ENCODE results near the gene LINGO4.

The LINGO4 gene

GRCh38 chr1:151815716-151816327 lies 10.6 kb upstream of the LINGO4 start:
- in situ Hi-C loops (cut with MboI; ENCODE audit: low sequenced_read_pairs): no loop called here

- in situ Hi-C loops (cut with MboI; ENCODE audit: low sequenced_read_pairs): no loop called here
Observed at GRCh38 chr1:151814971-151815545, 9.8 kb upstream of the LINGO4 start.

DNA sequence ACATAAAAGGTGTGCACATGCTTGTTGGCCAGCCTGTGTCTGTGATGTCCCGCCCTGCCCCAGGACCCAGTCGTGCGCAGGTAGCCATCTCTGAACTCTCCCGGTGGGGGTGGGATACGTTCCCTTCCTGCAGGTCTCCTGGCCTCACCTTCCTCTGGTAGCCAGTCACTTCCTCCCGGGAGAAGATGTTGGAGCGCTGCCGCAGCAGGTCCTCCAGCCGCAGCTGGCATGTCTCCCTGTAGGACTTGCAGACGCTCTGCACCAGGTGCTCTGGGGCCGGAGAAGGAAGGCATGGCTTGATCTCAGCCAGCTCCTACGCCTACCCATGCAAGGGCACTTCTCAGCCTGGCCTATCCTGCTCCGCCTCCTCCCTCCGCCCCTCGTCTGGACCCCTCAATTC lies 9.2 kb upstream of the LINGO4 start:
- in situ Hi-C loops (cut with MboI; ENCODE audit: low sequenced_read_pairs): no loop called here

- in situ Hi-C loops (cut with MboI; ENCODE audit: low sequenced_read_pairs): no loop called here
Observed at GRCh38 chr1:151813271-151813977, 8.2 kb upstream of the LINGO4 start.

- in situ Hi-C loops (cut with MboI; ENCODE audit: low sequenced_read_pairs): no loop called here
Observed at GRCh38 chr1:151811181-151811580, 6.0 kb upstream of the LINGO4 start.

GRCh38 chr1:151809985-151810556 lies 4.9 kb upstream of the LINGO4 start:
- in situ Hi-C loops (cut with MboI; ENCODE audit: low sequenced_read_pairs): no loop called here

DNA sequence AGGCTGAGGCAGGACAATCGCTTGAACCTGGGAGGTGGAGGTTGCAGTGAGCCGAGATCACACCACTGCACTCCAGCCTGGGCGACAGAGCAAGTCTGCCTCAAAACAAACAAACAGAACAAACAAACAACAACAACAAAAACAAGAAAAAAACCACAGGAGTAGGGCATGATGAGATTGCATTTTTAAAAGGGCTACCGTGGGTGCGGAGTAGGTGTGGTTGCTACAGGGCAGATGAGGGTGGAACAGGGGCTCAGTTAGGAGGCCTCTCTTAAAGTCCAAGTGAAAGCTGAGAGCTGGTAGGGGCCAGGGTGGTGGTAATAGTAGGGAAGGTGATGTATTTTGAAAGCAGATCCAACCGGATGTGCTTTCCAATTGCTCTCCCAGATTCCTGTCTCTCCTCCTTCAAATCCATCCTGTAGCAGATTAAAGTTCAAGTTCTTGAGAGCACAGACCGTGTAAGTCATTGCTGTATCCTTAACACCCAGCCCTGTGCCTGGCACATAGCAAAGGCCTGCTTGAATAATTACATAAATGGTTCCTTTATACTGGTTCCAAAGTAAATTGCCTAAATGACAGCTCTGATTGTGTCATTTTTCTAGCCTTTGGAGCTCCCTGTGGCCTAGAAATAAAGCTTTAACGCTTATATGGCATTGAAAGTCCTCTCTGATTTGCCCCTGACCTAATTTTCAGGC lies 4.2 kb upstream of the LINGO4 start:
- in situ Hi-C loops (cut with MboI; ENCODE audit: low sequenced_read_pairs): no loop called here

DNA sequence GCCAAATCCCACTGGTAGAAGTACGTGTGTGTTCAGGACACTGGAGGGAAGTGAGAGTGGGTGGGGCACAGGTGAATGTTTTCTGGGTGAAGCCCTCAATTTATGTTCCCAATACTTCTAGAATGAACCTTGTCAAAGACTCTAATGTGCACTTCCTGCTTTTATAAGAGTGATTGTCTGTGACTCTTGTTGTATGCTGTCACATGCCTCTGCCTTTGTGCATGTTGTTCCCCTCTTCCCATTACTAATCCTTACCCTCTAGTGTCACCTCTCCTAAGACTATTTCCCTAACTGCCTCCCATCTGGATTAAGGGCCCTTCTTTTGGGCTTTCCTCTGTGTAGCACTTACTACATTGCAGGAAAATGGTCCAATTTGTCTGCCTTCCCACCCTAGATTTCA lies 2.5 kb upstream of the LINGO4 start:
- in situ Hi-C loops (cut with MboI; ENCODE audit: low sequenced_read_pairs): no loop called here

GRCh38 chr1:151807131-151807530 lies 1.9 kb upstream of the LINGO4 start:
- in situ Hi-C loops (cut with MboI; ENCODE audit: low sequenced_read_pairs): no loop called here

DNA sequence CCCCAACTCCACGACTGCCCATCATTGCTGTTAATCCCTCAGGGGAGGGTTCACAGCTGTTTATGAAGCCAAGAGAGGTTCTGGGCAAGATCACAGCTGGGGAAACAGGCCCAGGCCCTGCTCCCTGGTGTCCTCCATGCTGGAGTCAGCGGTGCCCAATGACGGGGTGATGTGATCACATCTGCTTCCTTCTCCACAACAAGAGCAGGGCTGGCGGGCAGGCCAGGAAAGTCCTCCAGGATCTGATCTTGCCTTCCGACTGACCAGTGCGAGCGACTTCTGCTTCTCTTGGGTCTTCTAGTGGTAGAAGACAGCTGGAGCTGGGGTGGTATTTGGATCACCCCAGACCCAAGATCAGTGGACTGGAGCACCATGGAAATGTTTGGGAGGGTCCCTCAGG lies 951 bp upstream of the LINGO4 start:
- in situ Hi-C loops (cut with MboI; ENCODE audit: low sequenced_read_pairs): no loop called here

GRCh38 chr1:151803915-151804314 lies 1.3 kb downstream of the LINGO4 start:
- in situ Hi-C loops (cut with MboI; ENCODE audit: low sequenced_read_pairs): no loop called here

DNA sequence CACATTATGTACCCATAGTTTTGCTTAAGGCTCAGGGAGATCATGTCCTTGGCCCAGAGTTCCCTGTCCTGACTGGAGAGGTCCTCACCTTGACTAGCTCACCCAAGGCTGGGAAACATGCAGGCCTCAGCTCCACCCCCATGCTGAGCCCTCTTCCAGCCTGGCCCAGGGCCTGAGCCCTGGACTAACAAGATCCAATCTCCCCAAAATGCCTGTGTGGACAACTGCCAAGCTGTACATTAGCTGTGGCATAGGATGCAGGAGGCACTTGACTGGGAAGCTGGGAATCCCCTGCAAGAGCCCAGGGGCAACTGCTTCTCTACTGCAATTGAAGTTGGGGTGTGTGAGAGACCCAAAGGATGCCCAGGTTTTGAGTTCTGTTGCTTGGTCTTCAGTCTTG lies 2.1 kb downstream of the LINGO4 start:
- in situ Hi-C loops (cut with MboI; ENCODE audit: low sequenced_read_pairs): no loop called here

GRCh38 chr1:151802372-151802771 lies 2.8 kb downstream of the LINGO4 start:
- in situ Hi-C loops (cut with MboI; ENCODE audit: low sequenced_read_pairs): no loop called here

GRCh38 chr1:151801846-151802245 lies 3.4 kb downstream of the LINGO4 start:
- in situ Hi-C loops (cut with MboI; ENCODE audit: low sequenced_read_pairs): no loop called here

DNA sequence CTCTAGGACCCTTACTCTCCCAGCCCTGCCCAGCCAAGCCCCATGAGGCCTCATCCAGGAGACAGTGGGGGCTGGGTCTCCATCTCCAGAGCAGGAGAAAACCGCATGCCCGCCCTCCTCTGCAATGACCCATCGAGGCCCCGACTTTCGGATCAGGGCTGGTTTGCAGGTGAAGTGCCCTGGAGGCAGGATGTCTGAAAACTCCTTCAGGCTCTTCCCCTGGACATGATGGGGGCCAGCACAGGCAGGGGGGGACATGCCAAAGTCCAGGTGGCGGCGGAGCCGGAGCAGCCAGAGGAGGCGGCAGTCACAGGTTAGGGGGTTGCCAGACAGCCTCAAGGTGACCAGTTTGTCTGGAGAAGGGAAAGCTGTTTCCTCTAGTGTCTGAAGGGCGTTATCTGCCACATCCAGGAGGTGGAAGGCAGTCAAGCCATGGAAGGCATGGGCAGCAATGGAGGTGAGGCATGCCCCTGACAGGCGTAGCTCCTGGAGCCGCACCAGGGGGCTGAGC lies 3.9 kb downstream of the LINGO4 start:
- in situ Hi-C loops (cut with MboI; ENCODE audit: low sequenced_read_pairs): no loop called here

DNA sequence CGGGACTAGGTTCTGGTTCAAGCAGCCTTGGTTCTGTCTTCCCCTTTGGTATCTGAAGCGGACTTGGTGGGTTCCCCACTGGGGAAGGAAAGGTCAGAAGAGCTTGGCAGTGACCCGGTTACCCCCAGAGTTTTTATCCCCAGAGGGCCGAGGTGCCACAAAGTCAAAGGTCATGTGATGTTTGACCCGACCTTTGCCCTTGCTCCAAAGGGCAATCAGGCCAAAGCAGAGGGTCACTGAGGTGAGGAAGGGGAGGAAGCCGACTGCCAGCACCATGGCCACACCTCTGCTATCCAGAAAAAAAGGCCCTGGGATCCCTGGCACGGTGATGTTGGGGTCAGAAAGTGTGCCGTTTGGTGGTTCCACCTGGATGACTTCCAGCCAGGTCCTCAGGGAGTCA lies 4.4 kb downstream of the LINGO4 start:
- in situ Hi-C loops (cut with MboI; ENCODE audit: low sequenced_read_pairs): no loop called here

- in situ Hi-C loops (cut with MboI; ENCODE audit: low sequenced_read_pairs): no loop called here
Observed at GRCh38 chr1:151799179-151800022, 5.8 kb downstream of the LINGO4 start.

- in situ Hi-C loops (cut with MboI; ENCODE audit: low sequenced_read_pairs): no loop called here
Observed at GRCh38 chr1:151798571-151798970, 6.6 kb downstream of the LINGO4 start.

DNA sequence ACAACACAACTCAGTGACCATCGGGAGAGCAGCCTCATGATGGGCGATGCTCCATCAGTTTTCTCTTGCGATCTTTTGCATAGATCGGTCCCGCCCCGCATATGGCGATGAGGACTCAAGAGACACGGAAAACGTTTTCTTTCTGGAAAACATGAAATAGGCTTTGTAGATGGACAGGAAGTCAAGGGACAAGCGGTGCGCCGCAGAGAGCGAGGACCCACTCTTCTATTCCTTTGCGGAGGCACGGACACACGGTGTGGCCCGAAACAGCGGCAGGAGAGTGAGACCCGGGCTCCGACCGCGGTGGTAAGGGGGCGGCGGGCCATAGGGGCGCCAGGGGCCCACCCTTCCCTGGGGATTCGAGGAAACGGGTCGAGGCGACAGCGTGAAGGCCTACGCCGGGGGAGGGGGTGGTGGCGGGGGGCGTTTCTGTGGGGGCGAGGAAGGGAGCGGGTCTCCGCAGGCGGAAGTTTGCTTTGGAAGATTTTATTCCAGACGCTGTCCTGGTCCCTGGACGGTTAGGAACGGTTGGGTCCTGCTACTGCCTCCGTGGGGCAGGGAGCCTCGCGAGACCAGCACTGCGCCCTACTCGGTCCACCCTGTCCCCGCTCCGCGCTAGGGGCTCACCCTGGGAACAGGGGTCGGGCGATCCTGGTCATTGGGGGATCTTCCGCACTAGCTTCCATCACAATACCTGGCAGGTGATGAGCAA lies 14.1 kb downstream of the LINGO4 start:
- in situ Hi-C loops (cut with MboI; ENCODE audit: low sequenced_read_pairs): no loop called here

All from HL-60/S4 treated with retinoic acid at 250 ng/mL for 4 days and 3 days (cell line).